ENCODE measurements around the gene SLC2A5. TPM values are rescaled to one million over a fixed set of nuclear protein-coding genes. Genes with fewer than 3 reads are reported as not detected.

SLC2A5 gene
- total and polyA plus RNA-seq, 2 donors (not counting 3 experiments of a cell fraction or from before 2014, with no cell fraction given): not detected

- no peak for DNase-seq (ENCODE audit: low read depth, low spot score)
- Histone ChIP-seq H3K9me3 (replicated peaks; ENCODE audit: control insufficient read depth, insufficient read depth, low read length) (no peaks in the 10 kb centered on the region), H3K27ac (ENCODE audit: insufficient read depth, low read depth, low read length) (no peak overlapping the region), H3K79me2 (ENCODE audit: control insufficient read depth, insufficient read depth, low read length) (no peaks in the 10 kb centered on the region), H3K4me2 (ENCODE audit: insufficient read depth, low read length) (no peak overlapping the region), H3K27me3 (ENCODE audit: control insufficient read depth in 2 of 2, insufficient read depth in 2 of 2, low read length in 2 of 2) (no peaks in the 10 kb centered on the region), H3K9ac (replicated peaks; ENCODE audit: extremely low read depth, insufficient read depth, low read length) (no peak overlapping the region), H2AFZ (ENCODE audit: low read depth, low read length) (no peak overlapping the region), H3K36me3 (ENCODE audit: control insufficient read depth in 2 of 2, extremely low read depth in 1 of 2, insufficient read depth in 2 of 2, low read length in 2 of 2) (no peaks in the 10 kb centered on the region), H3K4me1 (ENCODE audit: control insufficient read depth, extremely low read depth, insufficient read depth, low read length) (peaks cover 16% of the 10 kb centered on the region), H3K9me1 (replicated peaks; ENCODE audit: control insufficient read depth, extremely low read depth, insufficient read depth, low read length) (no peaks in the 10 kb centered on the region), H4K20me1 (replicated peaks; ENCODE audit: control insufficient read depth, extremely low read depth, insufficient read depth, low read length) (no peaks in the 10 kb centered on the region), H3K4me3 (replicated peaks in 1 of 3; ENCODE audit: insufficient read depth in 1 of 3, low read depth in 1 of 3, low read length in 3 of 3) (no peak overlapping the region)
- ChIA-PET POLR2A (no interaction called here), CTCF (interaction anchor here (0.8 to 8.7 kb wide), 12 partner anchors 8 to 127 kb away, joined by 3 to 119 read pairs (median 4); no protein-coding TSS in a partner anchor)
- BruUV-seq (replicated peaks): no TSS peak
- intact Hi-C loops (cut with micrococcal nuclease) (loop anchor here (2.0 kb wide), 1 partner anchor 15 kb away; no protein-coding TSS in a partner anchor), dilution Hi-C loops (cut with MboI; ENCODE audit: extremely low pct_ligation_motif_present, low sequenced_read_pairs) (no loop called here)
- no peak for TF ChIP-seq EZH2 (IDR thresholded peaks at IDR 0.05; ENCODE audit: borderline replicate concordance, low read depth, low read length, severe bottlenecking)
- no peak for TF ChIP-seq POLR2A (IDR thresholded peaks at IDR 0.05; ENCODE audit: low read depth, low read length)
- no peak for TF ChIP-seq MYC (IDR thresholded peaks at IDR 0.05; ENCODE audit: low read depth, low read length)
- TF ChIP-seq GATA2 (IDR thresholded peaks at IDR 0.05; ENCODE audit: insufficient read depth, insufficient read length, low read depth, low read length): no peak
- TF ChIP-seq, protein P1, sequence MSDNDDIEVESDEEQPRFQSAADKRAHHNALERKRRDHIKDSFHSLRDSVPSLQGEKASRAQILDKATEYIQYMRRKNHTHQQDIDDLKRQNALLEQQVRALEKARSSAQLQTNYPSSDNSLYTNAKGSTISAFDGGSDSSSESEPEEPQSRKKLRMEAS (IDR thresholded peaks at IDR 0.05; ENCODE audit: insufficient read depth, insufficient read length): no peak
- no peak for TF ChIP-seq JUN (IDR thresholded peaks at IDR 0.05; ENCODE audit: borderline replicate concordance, insufficient read depth, insufficient read length, low read depth)
- TF ChIP-seq, protein P2, sequence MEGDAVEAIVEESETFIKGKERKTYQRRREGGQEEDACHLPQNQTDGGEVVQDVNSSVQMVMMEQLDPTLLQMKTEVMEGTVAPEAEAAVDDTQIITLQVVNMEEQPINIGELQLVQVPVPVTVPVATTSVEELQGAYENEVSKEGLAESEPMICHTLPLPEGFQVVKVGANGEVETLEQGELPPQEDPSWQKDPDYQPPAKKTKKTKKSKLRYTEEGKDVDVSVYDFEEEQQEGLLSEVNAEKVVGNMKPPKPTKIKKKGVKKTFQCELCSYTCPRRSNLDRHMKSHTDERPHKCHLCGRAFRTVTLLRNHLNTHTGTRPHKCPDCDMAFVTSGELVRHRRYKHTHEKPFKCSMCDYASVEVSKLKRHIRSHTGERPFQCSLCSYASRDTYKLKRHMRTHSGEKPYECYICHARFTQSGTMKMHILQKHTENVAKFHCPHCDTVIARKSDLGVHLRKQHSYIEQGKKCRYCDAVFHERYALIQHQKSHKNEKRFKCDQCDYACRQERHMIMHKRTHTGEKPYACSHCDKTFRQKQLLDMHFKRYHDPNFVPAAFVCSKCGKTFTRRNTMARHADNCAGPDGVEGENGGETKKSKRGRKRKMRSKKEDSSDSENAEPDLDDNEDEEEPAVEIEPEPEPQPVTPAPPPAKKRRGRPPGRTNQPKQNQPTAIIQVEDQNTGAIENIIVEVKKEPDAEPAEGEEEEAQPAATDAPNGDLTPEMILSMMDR (IDR thresholded peaks at IDR 0.05; ENCODE audit: extremely low read depth in 1 of 2, insufficient read depth in 1 of 2, low read depth in 1 of 2, low read length in 2 of 2): no peak
- no peak for TF ChIP-seq FOS (IDR thresholded peaks at IDR 0.05; ENCODE audit: borderline replicate concordance, insufficient read depth, low read length)
- no peak for TF ChIP-seq POLR2AphosphoS5 (IDR thresholded peaks at IDR 0.05; ENCODE audit: insufficient read depth, low read depth, low read length)
- FAIRE-seq: no peak
Observed at GRCh38 chr1:8989821-8990220, 79.6 kb downstream of the SLC2A5 start.

Measured in endothelial cell of umbilical vein (primary cell).